Measurements from ENCODE around the gene PARD3B. TPM values are rescaled to one million over a fixed set of nuclear protein-coding genes. Genes with fewer than 3 reads are reported as not detected.

Gene PARD3B
- total RNA-seq, 1 experiment from 2014 or later, result 2.0 TPM

DNA sequence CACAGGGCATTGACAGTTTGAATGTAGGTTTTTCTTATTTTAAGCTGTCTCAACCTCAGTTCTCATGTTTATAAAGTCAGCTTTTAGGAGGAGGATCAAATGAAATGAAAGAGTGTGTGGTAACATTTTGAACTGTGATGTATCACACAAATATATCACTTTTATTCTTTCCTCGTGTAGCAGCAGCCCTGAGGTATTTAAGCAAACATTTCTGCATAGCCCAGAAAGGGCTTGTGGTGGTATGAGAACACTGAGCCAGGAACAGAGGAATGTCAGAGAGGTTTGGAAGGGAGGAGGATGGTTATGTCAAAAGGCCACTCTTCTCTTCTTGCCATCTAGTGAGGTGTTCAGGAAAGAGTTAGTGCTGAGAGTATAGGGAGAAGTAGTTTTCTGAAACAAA is 150.2 kb downstream of the PARD3B start:
- Histone ChIP-seq H4K20me1 (ENCODE audit: insufficient read depth) (no peaks in the 10 kb centered on the region), H3K9ac (ENCODE audit: low read length) (no peak overlapping the region), H3K27ac (ENCODE audit: low read depth, low read length) (no peak overlapping the region), H2AFZ (ENCODE audit: low read depth, low read length, poor library complexity, severe bottlenecking) (no peak overlapping the region), H3K4me2 (ENCODE audit: low read length) (no peak overlapping the region), H3K27me3 (ENCODE audit: insufficient read depth, low read length) (no peaks in the 10 kb centered on the region), H3K4me1 (ENCODE audit: control insufficient read depth in 1 of 2, insufficient read depth in 2 of 2, low read length in 2 of 2) (no peaks in the 10 kb centered on the region), H3K9me3 (ENCODE audit: control insufficient read depth in 1 of 2, insufficient read depth in 1 of 2, low read depth in 1 of 2, low read length in 2 of 2) (no peaks in the 10 kb centered on the region), H3K4me3 (replicated peaks in 1 of 2; ENCODE audit: low read depth in 1 of 2, low read length in 2 of 2) (no peak overlapping the region), H3K36me3 (ENCODE audit: control insufficient read depth in 1 of 2, insufficient read depth in 2 of 2, low read length in 2 of 2) (no peaks in the 10 kb centered on the region), H3K9me2 (ENCODE audit: insufficient read depth) (no peaks in the 10 kb centered on the region), H3K79me2 (ENCODE audit: insufficient read depth, low read length) (no peaks in the 10 kb centered on the region)
- ChIA-PET CTCF (no interaction called here), POLR2A (no interaction called here), RAD21 (ENCODE audit: low non-redundant PET in 1 of 2, low total read pairs in 2 of 2, uncharacterized antibody in 2 of 2, unreplicated experiment in 2 of 2) (no interaction called here)
- no peak for DNase-seq (ENCODE audit: low read depth, low spot score)
- ATAC-seq, result no peak
- TF ChIP-seq SRF (IDR thresholded peaks at IDR 0.05; ENCODE audit: low read depth) (no peak), CBX3 (IDR thresholded peaks at IDR 0.05; ENCODE audit: low read depth) (no peak), ZNF274 (IDR thresholded peaks at IDR 0.05; ENCODE audit: low read depth, low read length) (no peak), POLR2AphosphoS5 (IDR thresholded peaks at IDR 0.05; ENCODE audit: low read depth, low read length) (no peak), FOSL1 (IDR thresholded peaks at IDR 0.05; ENCODE audit: low read depth) (no peak), ELF1 (IDR thresholded peaks at IDR 0.05; ENCODE audit: borderline replicate concordance, low read depth) (no peak), TCF7L2 (IDR thresholded peaks at IDR 0.05; ENCODE audit: borderline replicate concordance, extremely low read depth, insufficient read depth, insufficient read length) (no peak), POLR2A (IDR thresholded peaks at IDR 0.05; ENCODE audit: borderline replicate concordance, extremely low read depth, insufficient read depth, insufficient read length) (no peak), EGR1 (IDR thresholded peaks at IDR 0.05; ENCODE audit: low read depth) (no peak), SP1 (IDR thresholded peaks at IDR 0.05; ENCODE audit: low read depth) (no peak), CEBPB (IDR thresholded peaks at IDR 0.05; ENCODE audit: low read depth) (no peak), ZFX (IDR thresholded peaks at IDR 0.05) (no peak)
- TF ChIP-seq, protein P1, sequence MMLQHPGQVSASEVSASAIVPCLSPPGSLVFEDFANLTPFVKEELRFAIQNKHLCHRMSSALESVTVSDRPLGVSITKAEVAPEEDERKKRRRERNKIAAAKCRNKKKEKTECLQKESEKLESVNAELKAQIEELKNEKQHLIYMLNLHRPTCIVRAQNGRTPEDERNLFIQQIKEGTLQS (IDR thresholded peaks at IDR 0.05), result no peak
- TF ChIP-seq, protein P2, sequence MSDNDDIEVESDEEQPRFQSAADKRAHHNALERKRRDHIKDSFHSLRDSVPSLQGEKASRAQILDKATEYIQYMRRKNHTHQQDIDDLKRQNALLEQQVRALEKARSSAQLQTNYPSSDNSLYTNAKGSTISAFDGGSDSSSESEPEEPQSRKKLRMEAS (IDR thresholded peaks at IDR 0.05), result no peak
- TF ChIP-seq, protein P3, sequence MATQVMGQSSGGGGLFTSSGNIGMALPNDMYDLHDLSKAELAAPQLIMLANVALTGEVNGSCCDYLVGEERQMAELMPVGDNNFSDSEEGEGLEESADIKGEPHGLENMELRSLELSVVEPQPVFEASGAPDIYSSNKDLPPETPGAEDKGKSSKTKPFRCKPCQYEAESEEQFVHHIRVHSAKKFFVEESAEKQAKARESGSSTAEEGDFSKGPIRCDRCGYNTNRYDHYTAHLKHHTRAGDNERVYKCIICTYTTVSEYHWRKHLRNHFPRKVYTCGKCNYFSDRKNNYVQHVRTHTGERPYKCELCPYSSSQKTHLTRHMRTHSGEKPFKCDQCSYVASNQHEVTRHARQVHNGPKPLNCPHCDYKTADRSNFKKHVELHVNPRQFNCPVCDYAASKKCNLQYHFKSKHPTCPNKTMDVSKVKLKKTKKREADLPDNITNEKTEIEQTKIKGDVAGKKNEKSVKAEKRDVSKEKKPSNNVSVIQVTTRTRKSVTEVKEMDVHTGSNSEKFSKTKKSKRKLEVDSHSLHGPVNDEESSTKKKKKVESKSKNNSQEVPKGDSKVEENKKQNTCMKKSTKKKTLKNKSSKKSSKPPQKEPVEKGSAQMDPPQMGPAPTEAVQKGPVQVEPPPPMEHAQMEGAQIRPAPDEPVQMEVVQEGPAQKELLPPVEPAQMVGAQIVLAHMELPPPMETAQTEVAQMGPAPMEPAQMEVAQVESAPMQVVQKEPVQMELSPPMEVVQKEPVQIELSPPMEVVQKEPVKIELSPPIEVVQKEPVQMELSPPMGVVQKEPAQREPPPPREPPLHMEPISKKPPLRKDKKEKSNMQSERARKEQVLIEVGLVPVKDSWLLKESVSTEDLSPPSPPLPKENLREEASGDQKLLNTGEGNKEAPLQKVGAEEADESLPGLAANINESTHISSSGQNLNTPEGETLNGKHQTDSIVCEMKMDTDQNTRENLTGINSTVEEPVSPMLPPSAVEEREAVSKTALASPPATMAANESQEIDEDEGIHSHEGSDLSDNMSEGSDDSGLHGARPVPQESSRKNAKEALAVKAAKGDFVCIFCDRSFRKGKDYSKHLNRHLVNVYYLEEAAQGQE (IDR thresholded peaks at IDR 0.05; ENCODE audit: low read depth), result no peak
- intact Hi-C loops (cut with micrococcal nuclease), result loop anchor here (10.0 kb wide), 1 partner anchor 979 kb away; no protein-coding TSS in a partner anchor
- no TSS peak for BruUV-seq (replicated peaks)
